ENCODE measurements around the gene DOCK10. TPM values are rescaled to one million over a fixed set of nuclear protein-coding genes. Genes with fewer than 3 reads are reported as not detected.

DOCK10 gene
- polyA plus RNA-seq, 1 donor: 9.3 TPM

DNA sequence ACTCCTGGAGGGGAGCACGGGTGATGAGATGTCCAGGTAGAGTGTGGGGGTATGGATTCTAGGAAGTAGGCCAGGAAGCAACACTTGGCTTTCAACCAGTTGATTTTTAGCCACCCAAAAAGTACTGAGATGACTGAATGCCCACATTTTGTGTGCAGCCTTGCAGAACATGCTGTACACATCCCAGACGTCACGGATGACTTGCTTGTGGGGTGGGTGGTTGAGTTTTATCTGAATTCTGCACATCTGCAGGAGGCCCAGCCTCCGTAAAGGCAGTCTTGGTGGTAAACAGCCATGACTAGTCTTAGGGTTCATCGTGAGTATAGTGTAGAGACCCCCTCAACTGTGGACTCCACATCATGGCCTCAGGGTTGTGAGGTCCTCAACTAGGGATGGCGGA is 272.8 kb downstream of the DOCK10 start:
- WGBS (ENCODE audit: insufficient coverage, low lambda C conversion rate): no CpG with 5 or more reads among the region's 6 CpGs

DNA sequence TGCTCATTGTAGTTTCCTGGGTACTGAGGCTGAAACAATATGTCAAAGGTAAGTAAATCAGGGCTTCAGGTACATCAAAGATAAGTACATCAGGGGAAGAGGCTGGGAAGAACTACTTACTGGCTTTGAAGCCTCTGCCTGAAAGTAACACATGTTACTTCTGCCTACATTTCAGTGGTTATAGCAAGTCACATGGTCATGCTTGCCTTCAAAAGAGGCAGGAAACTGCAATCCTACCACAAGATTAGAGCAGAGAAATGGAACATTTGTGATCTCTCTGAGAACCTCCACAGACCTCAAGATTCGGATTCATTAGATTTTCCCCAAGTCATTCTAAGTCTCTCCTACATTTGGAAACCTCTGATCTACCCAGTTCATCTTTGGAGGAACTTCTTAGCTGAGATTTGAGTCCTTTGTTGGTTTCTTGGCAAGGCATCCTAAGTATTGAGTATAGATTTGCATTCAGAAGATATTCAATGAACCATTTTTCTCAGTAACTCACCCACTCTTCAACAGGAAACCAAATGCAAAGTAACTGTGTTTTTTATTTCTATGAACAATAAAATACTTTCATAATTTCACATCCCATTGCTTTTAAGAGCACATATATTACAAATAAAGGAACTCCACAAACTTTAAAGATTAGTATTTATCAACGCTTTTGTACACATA is 277.6 kb downstream of the DOCK10 start:
- H3K27ac ChIP-seq (ENCODE audit: low read length): no peak overlapping the region
- H3K4me1 ChIP-seq (ENCODE audit: control insufficient read depth, insufficient read depth, low read length): no peaks in the 10 kb centered on the region
- WGBS (ENCODE audit: insufficient coverage, low lambda C conversion rate): 100% methylated on average over 1 of the region's 2 CpGs
- no peaks in the 10 kb centered on the region for H3K36me3 ChIP-seq (ENCODE audit: control insufficient read depth, insufficient read depth, low read length)
- H3K27me3 ChIP-seq (ENCODE audit: control insufficient read depth, insufficient read depth, low read length): no peaks in the 10 kb centered on the region
- H3K4me3 ChIP-seq (ENCODE audit: low read length): no peak overlapping the region
- no peak for DNase-seq
- no peaks in the 10 kb centered on the region for H3K9me3 ChIP-seq (ENCODE audit: control insufficient read depth, low read depth, low read length)

More for the DNA sequence above, 272.8 kb downstream of the DOCK10 start:
- H3K4me3 ChIP-seq (ENCODE audit: low read length): no peak overlapping the region
- no peaks in the 10 kb centered on the region for H3K9me3 ChIP-seq (ENCODE audit: control insufficient read depth, low read depth, low read length)
- H3K27ac ChIP-seq (ENCODE audit: low read length): no peak overlapping the region
- no peak for DNase-seq
- H3K4me1 ChIP-seq (ENCODE audit: control insufficient read depth, insufficient read depth, low read length): no peaks in the 10 kb centered on the region
- no peaks in the 10 kb centered on the region for H3K27me3 ChIP-seq (ENCODE audit: control insufficient read depth, insufficient read depth, low read length)
- peaks cover 5% of the 10 kb centered on the region for H3K36me3 ChIP-seq (ENCODE audit: control insufficient read depth, insufficient read depth, low read length)

GRCh38 chr2:224757934-224758548 is 284.2 kb downstream of the DOCK10 start:
- Histone ChIP-seq H3K27ac (ENCODE audit: low read length) (no peak overlapping the region), H3K36me3 (ENCODE audit: control insufficient read depth, insufficient read depth, low read length) (no peaks in the 10 kb centered on the region), H3K4me1 (ENCODE audit: control insufficient read depth, insufficient read depth, low read length) (no peaks in the 10 kb centered on the region), H3K27me3 (ENCODE audit: control insufficient read depth, insufficient read depth, low read length) (no peaks in the 10 kb centered on the region), H3K9me3 (ENCODE audit: control insufficient read depth, low read depth, low read length) (peaks cover 8% of the 10 kb centered on the region), H3K4me3 (ENCODE audit: low read length) (no peak overlapping the region)
- no peak for DNase-seq
- WGBS (ENCODE audit: insufficient coverage, low lambda C conversion rate): no CpG with 5 or more reads among the region's 3 CpGs

GRCh38 chr2:224753743-224754540 is 288.3 kb downstream of the DOCK10 start:
- H3K4me1 ChIP-seq (ENCODE audit: control insufficient read depth, insufficient read depth, low read length): no peaks in the 10 kb centered on the region
- WGBS (ENCODE audit: insufficient coverage, low lambda C conversion rate): no CpG with 5 or more reads among the region's 1 CpG
- no peak for DNase-seq
- H3K27me3 ChIP-seq (ENCODE audit: control insufficient read depth, insufficient read depth, low read length): no peaks in the 10 kb centered on the region
- no peak overlapping the region for H3K4me3 ChIP-seq (ENCODE audit: low read length)
- H3K27ac ChIP-seq (ENCODE audit: low read length): no peak overlapping the region
- H3K36me3 ChIP-seq (ENCODE audit: control insufficient read depth, insufficient read depth, low read length): no peaks in the 10 kb centered on the region
- peaks cover 8% of the 10 kb centered on the region for H3K9me3 ChIP-seq (ENCODE audit: control insufficient read depth, low read depth, low read length)

- Histone ChIP-seq H3K36me3 (ENCODE audit: control insufficient read depth, insufficient read depth, low read length) (no peaks in the 10 kb centered on the region), H3K27ac (ENCODE audit: low read length) (no peak overlapping the region), H3K4me3 (ENCODE audit: low read length) (no peak overlapping the region), H3K4me1 (ENCODE audit: control insufficient read depth, insufficient read depth, low read length) (no peaks in the 10 kb centered on the region), H3K9me3 (ENCODE audit: control insufficient read depth, low read depth, low read length) (no peaks in the 10 kb centered on the region), H3K27me3 (ENCODE audit: control insufficient read depth, insufficient read depth, low read length) (no peaks in the 10 kb centered on the region)
- no peak for DNase-seq
- 82% methylated on average over 2 of the region's 5 CpGs for WGBS (ENCODE audit: insufficient coverage, low lambda C conversion rate)
Measured at GRCh38 chr2:224751996-224752698, 290.1 kb downstream of the DOCK10 start.

- Histone ChIP-seq H3K27me3 (ENCODE audit: control insufficient read depth, insufficient read depth, low read length) (peaks cover 2% of the 10 kb centered on the region), H3K27ac (ENCODE audit: low read length) (no peak overlapping the region)
Measured at GRCh38 chr2:224749136-224749535, 293.1 kb downstream of the DOCK10 start.

DNA sequence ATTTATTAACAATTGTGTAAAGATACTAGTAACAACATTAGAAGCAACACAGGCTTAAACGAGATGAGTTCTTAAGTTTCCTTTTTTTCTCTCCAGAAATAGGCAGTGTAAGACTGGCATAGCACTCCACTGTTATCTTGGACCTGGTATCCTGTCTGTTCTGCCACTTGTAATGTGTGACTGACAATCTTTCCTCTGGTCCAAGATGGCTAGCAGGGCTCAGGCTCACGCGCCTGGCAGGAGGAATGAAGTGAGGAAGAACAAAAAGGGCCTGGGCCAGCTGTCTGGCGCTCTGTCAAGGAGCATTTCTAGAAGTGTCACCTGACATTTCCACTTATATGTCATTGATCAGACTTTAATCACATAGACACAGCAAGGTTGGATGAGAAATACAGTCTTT is 294.5 kb downstream of the DOCK10 start:
- no peaks in the 10 kb centered on the region for H3K4me1 ChIP-seq (ENCODE audit: control insufficient read depth, insufficient read depth, low read length)
- no peaks in the 10 kb centered on the region for H3K9me3 ChIP-seq (ENCODE audit: control insufficient read depth, low read depth, low read length)
- peaks cover 2% of the 10 kb centered on the region for H3K27me3 ChIP-seq (ENCODE audit: control insufficient read depth, insufficient read depth, low read length)
- no peak overlapping the region for H3K4me3 ChIP-seq (ENCODE audit: low read length)
- DNase-seq: no peak
- no peak overlapping the region for H3K27ac ChIP-seq (ENCODE audit: low read length)
- H3K36me3 ChIP-seq (ENCODE audit: control insufficient read depth, insufficient read depth, low read length): no peaks in the 10 kb centered on the region
- WGBS (ENCODE audit: insufficient coverage, low lambda C conversion rate): no CpG with 5 or more reads among the region's 4 CpGs

More at GRCh38 chr2:224749136-224749535, 293.1 kb downstream of the DOCK10 start:
- Histone ChIP-seq H3K36me3 (ENCODE audit: control insufficient read depth, insufficient read depth, low read length) (no peaks in the 10 kb centered on the region), H3K9me3 (ENCODE audit: control insufficient read depth, low read depth, low read length) (no peaks in the 10 kb centered on the region), H3K4me1 (ENCODE audit: control insufficient read depth, insufficient read depth, low read length) (no peaks in the 10 kb centered on the region), H3K4me3 (ENCODE audit: low read length) (no peak overlapping the region)
- no CpG with 5 or more reads among the region's 1 CpG for WGBS (ENCODE audit: insufficient coverage, low lambda C conversion rate)
- DNase-seq: no peak

DNA sequence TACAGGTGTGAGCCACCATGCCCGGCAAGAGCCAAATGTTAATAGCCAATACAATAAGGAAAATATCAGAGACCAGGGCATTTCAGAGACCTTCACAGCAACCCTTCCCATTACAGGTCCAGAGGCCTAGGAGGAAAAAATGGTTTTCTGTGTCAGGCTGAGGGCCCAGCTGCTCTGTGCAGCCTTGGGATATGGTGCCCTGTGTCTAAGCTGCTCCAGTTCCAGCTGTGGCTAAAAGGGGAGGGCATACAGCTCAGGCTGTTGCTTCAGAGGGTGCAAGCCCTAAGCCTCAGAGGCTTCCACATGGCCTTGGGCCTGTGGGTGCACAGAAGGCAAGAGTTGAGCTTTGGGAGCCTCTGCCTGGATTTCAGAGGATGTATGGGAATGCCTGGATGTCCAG is 306.0 kb downstream of the DOCK10 start:
- Histone ChIP-seq H3K4me1 (ENCODE audit: control insufficient read depth, insufficient read depth, low read length) (no peaks in the 10 kb centered on the region), H3K27me3 (ENCODE audit: control insufficient read depth, insufficient read depth, low read length) (no peaks in the 10 kb centered on the region), H3K4me3 (ENCODE audit: low read length) (no peak overlapping the region), H3K36me3 (ENCODE audit: control insufficient read depth, insufficient read depth, low read length) (no peaks in the 10 kb centered on the region), H3K9me3 (ENCODE audit: control insufficient read depth, low read depth, low read length) (peaks cover 8% of the 10 kb centered on the region), H3K27ac (ENCODE audit: low read length) (no peak overlapping the region)
- DNase-seq: no peak
- no CpG with 5 or more reads among the region's 1 CpG for WGBS (ENCODE audit: insufficient coverage, low lambda C conversion rate)

GRCh38 chr2:224734949-224735348 is 307.3 kb downstream of the DOCK10 start:
- Histone ChIP-seq H3K36me3 (ENCODE audit: control insufficient read depth, insufficient read depth, low read length) (no peaks in the 10 kb centered on the region), H3K27ac (ENCODE audit: low read length) (no peak overlapping the region), H3K4me1 (ENCODE audit: control insufficient read depth, insufficient read depth, low read length) (no peaks in the 10 kb centered on the region), H3K4me3 (ENCODE audit: low read length) (no peak overlapping the region), H3K27me3 (ENCODE audit: control insufficient read depth, insufficient read depth, low read length) (no peaks in the 10 kb centered on the region), H3K9me3 (ENCODE audit: control insufficient read depth, low read depth, low read length) (peaks cover 8% of the 10 kb centered on the region)
- no CpG with 5 or more reads among the region's 1 CpG for WGBS (ENCODE audit: insufficient coverage, low lambda C conversion rate)
- no peak for DNase-seq

DNA sequence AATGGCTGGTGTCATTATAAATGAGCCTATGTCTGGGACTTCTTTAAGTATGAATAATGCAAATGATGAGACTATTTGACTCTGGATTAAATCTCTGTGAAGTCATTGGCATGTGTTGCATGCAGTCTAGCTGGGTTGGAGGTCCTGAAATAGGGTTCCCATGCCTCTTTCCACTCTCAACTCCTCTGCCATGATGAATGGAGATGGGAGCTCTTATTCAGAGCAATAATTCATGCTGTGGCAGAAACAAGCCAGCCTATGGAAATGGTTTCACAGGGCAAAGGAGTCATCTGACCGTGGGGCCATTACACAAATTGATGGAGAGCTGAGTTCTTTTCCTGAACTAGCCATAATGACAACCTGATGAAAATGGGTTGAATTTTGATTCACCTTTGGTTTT is 310.6 kb downstream of the DOCK10 start:
- no peaks in the 10 kb centered on the region for H3K27me3 ChIP-seq (ENCODE audit: control insufficient read depth, insufficient read depth, low read length)
- WGBS (ENCODE audit: insufficient coverage, low lambda C conversion rate): no CpG with 5 or more reads among the region's 1 CpG
- peaks cover 11% of the 10 kb centered on the region for H3K9me3 ChIP-seq (ENCODE audit: control insufficient read depth, low read depth, low read length)
- no peak overlapping the region for H3K4me3 ChIP-seq (ENCODE audit: low read length)
- H3K27ac ChIP-seq (ENCODE audit: low read length): no peak overlapping the region
- no peaks in the 10 kb centered on the region for H3K36me3 ChIP-seq (ENCODE audit: control insufficient read depth, insufficient read depth, low read length)
- DNase-seq: no peak
- H3K4me1 ChIP-seq (ENCODE audit: control insufficient read depth, insufficient read depth, low read length): no peaks in the 10 kb centered on the region

Data from large intestine (tissue), 3 donors.